CD8-positive, alpha-beta memory T cell (primary cell): Measurements from ENCODE around the gene HCN4. TPM values are rescaled to one million over a fixed set of nuclear protein-coding genes. Genes with fewer than 3 reads are reported as not detected.

Source experiments
- CTCF ChIA-PET: fragments of 350-600 bp; sonication (Branson Sonifier 250); formaldehyde crosslinking; loops from one replicate; lab custom pipeline; 2021; ENCODE audit warnings: antibody characterized with exemption; lab: Charles Lee
- POLR2A ChIA-PET: fragments of 350-600 bp; sonication (Branson Sonifier 250); formaldehyde crosslinking; loops from one replicate; lab custom pipeline; 2021; ENCODE audit warnings: antibody characterized with exemption; lab: Charles Lee
- DNase-seq, 5 donors: peaks; one replicate each; pipeline versions ENCODE4 v3.0.0 to v3.0.0-alpha.2; 2020 to 2022; ENCODE audit warnings: mixed read lengths in 1 of 5
- H3K27ac ChIP-seq: one replicate; pipeline ENCODE4 v1.7.0; 2013; ENCODE audit warnings: low read depth, mild to moderate bottlenecking, low read length, moderate library complexity
- H3K27me3 ChIP-seq: 2 replicates; pipeline ENCODE4 v1.7.0; 2013; ENCODE audit warnings: low read length, mild to moderate bottlenecking; ENCODE audit not compliant: insufficient read depth, poor library complexity, severe bottlenecking
- H3K36me3 ChIP-seq: 2 replicates; pipeline ENCODE4 v1.7.0; 2013; ENCODE audit warnings: mild to moderate bottlenecking, low read length, moderate library complexity; ENCODE audit not compliant: insufficient read depth
- H3K4me1 ChIP-seq: 2 replicates; pipeline ENCODE4 v1.7.0; 2013; ENCODE audit warnings: mild to moderate bottlenecking, low read length, moderate library complexity; ENCODE audit not compliant: insufficient read depth
- H3K4me3 ChIP-seq: 2 replicates; pipeline ENCODE4 v1.7.0; 2013; ENCODE audit warnings: mild to moderate bottlenecking, low read length
- H3K9me3 ChIP-seq: 2 replicates; pipeline ENCODE4 v1.7.0; 2013; ENCODE audit warnings: mild to moderate bottlenecking, low read length
- H3K27ac Mint-ChIP-seq, 8 donors: one replicate each; pipeline ENCODE4 v1.8.0; 2020 to 2021; ENCODE audit warnings: mixed read lengths in 8 of 8, mild to moderate bottlenecking in 6 of 8, inconsistent platforms in 3 of 8, moderate library complexity in 3 of 8
- H3K27me3 Mint-ChIP-seq, 2 donors: one replicate each; pipeline ENCODE4 v1.8.0; 2020 to 2021; ENCODE audit warnings: mixed read lengths in 2 of 2, mild to moderate bottlenecking in 1 of 2, moderate library complexity in 1 of 2
- H3K36me3 Mint-ChIP-seq, 3 donors: one replicate each; pipeline ENCODE4 v1.8.0; 2020 to 2021; ENCODE audit warnings: mixed read lengths in 3 of 3, inconsistent platforms in 1 of 3, mild to moderate bottlenecking in 1 of 3
- H3K4me1 Mint-ChIP-seq, 3 donors: one replicate each; pipeline ENCODE4 v1.8.0; 2020 to 2021; ENCODE audit warnings: mixed read lengths in 3 of 3, inconsistent platforms in 1 of 3, mild to moderate bottlenecking in 1 of 3
- H3K4me3 Mint-ChIP-seq, 7 donors: one replicate each; pipeline ENCODE4 v1.8.0; 2020 to 2021; ENCODE audit warnings: mixed read lengths in 7 of 7, mild to moderate bottlenecking in 6 of 7, moderate library complexity in 4 of 7, inconsistent platforms in 2 of 7
- H3K9me3 Mint-ChIP-seq, 5 donors: one replicate each; pipeline ENCODE4 v1.8.0; 2020 to 2022; ENCODE audit warnings: mixed read lengths in 5 of 5, mild to moderate bottlenecking in 3 of 5, moderate library complexity in 2 of 5, inconsistent platforms in 1 of 5
- polyA plus RNA-seq: library from polyadenylated mRNA; unstranded; fragments of 300-500 nt; fragmentation: Illumina TruSeq; gene quantifications from one replicate; pipeline ENCODE4 v1.2.3, GENCODE V29; 2021
- total RNA-seq, 2 experiments: library from RNA; stranded (reverse); gene quantifications; one replicate each; pipeline ENCODE4 v1.2.3, GENCODE V29; 2021

HCN4 gene
- total and polyA plus RNA-seq, 3 experiments from 2014 or later: 0.02 TPM; not detected in 1

- H3K36me3 Mint-ChIP-seq: peaks cover 6 to 32% (median 25%) of the 10 kb centered on the region in 3 donors
- Histone ChIP-seq H3K27me3 (no peaks in the 10 kb centered on the region), H3K27ac (no peak overlapping the region), H3K36me3 (no peaks in the 10 kb centered on the region), H3K9me3 (no peaks in the 10 kb centered on the region), H3K4me3 (no peak overlapping the region), H3K4me1 (no peaks in the 10 kb centered on the region)
- DNase-seq: no peak
- H3K4me3 Mint-ChIP-seq: no peak overlapping the region
- no peak overlapping the region for H3K27ac Mint-ChIP-seq
- H3K9me3 Mint-ChIP-seq: no peaks in the 10 kb centered on the region
- no peaks in the 10 kb centered on the region for H3K4me1 Mint-ChIP-seq
- H3K27me3 Mint-ChIP-seq: no peaks in the 10 kb centered on the region
- ChIA-PET CTCF (interaction anchor here (1.5 to 3.7 kb wide), 2 partner anchors 12 to 18 kb away, joined by 3 to 15 read pairs; no protein-coding TSS in a partner anchor), POLR2A (no interaction called here)
These were observed 82.4 kb downstream of the HCN4 start for GRCh38 chr15:73286311-73286710.

- DNase-seq: no peak
- no peak overlapping the region for H3K4me3 Mint-ChIP-seq
- Histone ChIP-seq H3K4me1 (no peaks in the 10 kb centered on the region), H3K9me3 (no peaks in the 10 kb centered on the region), H3K27ac (no peak overlapping the region), H3K36me3 (no peaks in the 10 kb centered on the region), H3K27me3 (no peaks in the 10 kb centered on the region), H3K4me3 (no peak overlapping the region)
- ChIA-PET POLR2A (no interaction called here), CTCF (no interaction called here)
- H3K9me3 Mint-ChIP-seq: no peaks in the 10 kb centered on the region
- H3K36me3 Mint-ChIP-seq: peaks cover 5 to 32% (median 22%) of the 10 kb centered on the region in 3 donors
- H3K27me3 Mint-ChIP-seq: no peaks in the 10 kb centered on the region
- H3K4me1 Mint-ChIP-seq: no peaks in the 10 kb centered on the region
- no peak overlapping the region for H3K27ac Mint-ChIP-seq
These were observed 84.6 kb downstream of the HCN4 start for GRCh38 chr15:73284090-73284716.

GRCh38 chr15:73283366-73283962 is 85.3 kb downstream of the HCN4 start:
- POLR2A ChIA-PET: no interaction called here
- H3K27ac ChIP-seq: no peak overlapping the region
- H3K4me1 Mint-ChIP-seq: no peaks in the 10 kb centered on the region

GRCh38 chr15:73282567-73283365 is 86.0 kb downstream of the HCN4 start:
- Histone ChIP-seq H3K36me3 (no peaks in the 10 kb centered on the region), H3K9me3 (no peaks in the 10 kb centered on the region), H3K27ac (no peak overlapping the region), H3K27me3 (no peaks in the 10 kb centered on the region), H3K4me3 (no peak overlapping the region), H3K4me1 (no peaks in the 10 kb centered on the region)
- ChIA-PET CTCF (interaction anchor here (0.7 kb wide), 1 partner anchor 9 kb away, joined by 3 read pairs; no protein-coding TSS in a partner anchor), POLR2A (no interaction called here)
- no peak overlapping the region for H3K4me3 Mint-ChIP-seq
- H3K4me1 Mint-ChIP-seq: no peaks in the 10 kb centered on the region
- no peak for DNase-seq
- H3K9me3 Mint-ChIP-seq: no peaks in the 10 kb centered on the region
- H3K36me3 Mint-ChIP-seq: peaks cover 0 to 24% (median 10%) of the 10 kb centered on the region in 3 donors
- H3K27ac Mint-ChIP-seq: no peak overlapping the region
- H3K27me3 Mint-ChIP-seq: no peaks in the 10 kb centered on the region

More at GRCh38 chr15:73283366-73283962, 85.3 kb downstream of the HCN4 start:
- Mint-ChIP-seq H3K36me3 (peaks cover 0 to 29% (median 17%) of the 10 kb centered on the region in 3 donors), H3K9me3 (no peaks in the 10 kb centered on the region), H3K4me3 (no peak overlapping the region), H3K27me3 (no peaks in the 10 kb centered on the region), H3K27ac (no peak overlapping the region)
- Histone ChIP-seq H3K36me3 (no peaks in the 10 kb centered on the region), H3K4me1 (no peaks in the 10 kb centered on the region), H3K9me3 (no peaks in the 10 kb centered on the region), H3K4me3 (no peak overlapping the region), H3K27me3 (no peaks in the 10 kb centered on the region)
- CTCF ChIA-PET: no interaction called here
- DNase-seq: no peak

GRCh38 chr15:73275862-73276261 is 92.9 kb downstream of the HCN4 start:
- POLR2A ChIA-PET: no interaction called here
- Mint-ChIP-seq H3K36me3 (peaks cover 0 to 7% (median 3%) of the 10 kb centered on the region in 3 donors), H3K4me3 (no peak overlapping the region), H3K27ac (no peak overlapping the region), H3K4me1 (peaks cover 0 to 3% (median 2%) of the 10 kb centered on the region in 3 donors), H3K27me3 (no peaks in the 10 kb centered on the region), H3K9me3 (no peaks in the 10 kb centered on the region)
- H3K4me1 ChIP-seq: no peaks in the 10 kb centered on the region
- H3K4me3 ChIP-seq: no peak overlapping the region
- no peak overlapping the region for H3K27ac ChIP-seq
- no peak for DNase-seq
- no peaks in the 10 kb centered on the region for H3K9me3 ChIP-seq
- H3K27me3 ChIP-seq: no peaks in the 10 kb centered on the region
- H3K36me3 ChIP-seq: no peaks in the 10 kb centered on the region
- CTCF ChIA-PET: interaction anchor here (1.0 to 2.2 kb wide), 2 partner anchors 10 to 491 kb away, joined by 3 to 9 read pairs; no protein-coding TSS in a partner anchor

- peaks cover 0 to 3% (median 2%) of the 10 kb centered on the region in 3 donors for H3K4me1 Mint-ChIP-seq
- peaks cover 0 to 11% (median 8%) of the 10 kb centered on the region in 3 donors for H3K36me3 Mint-ChIP-seq
- CTCF ChIA-PET: interaction anchor here (1.0 to 2.0 kb wide), 5 partner anchors 9 to 35 kb away, joined by 3 to 15 read pairs (median 6); no protein-coding TSS in a partner anchor
- H3K9me3 Mint-ChIP-seq: no peaks in the 10 kb centered on the region
- peak in 4 of 5 donors; percentile 17 to 56 (median 22) for DNase-seq
- H3K36me3 ChIP-seq: no peaks in the 10 kb centered on the region
- H3K27me3 ChIP-seq: no peaks in the 10 kb centered on the region
- H3K27ac Mint-ChIP-seq: peak overlapping the region in 1 of 8 donors; percentile 58
- no peak overlapping the region for H3K27ac ChIP-seq
- H3K4me3 ChIP-seq: no peak overlapping the region
- H3K27me3 Mint-ChIP-seq: no peaks in the 10 kb centered on the region
- no peaks in the 10 kb centered on the region for H3K9me3 ChIP-seq
- no peaks in the 10 kb centered on the region for H3K4me1 ChIP-seq
- POLR2A ChIA-PET: no interaction called here
- peak overlapping the region in 2 of 7 donors; percentile 20 to 22 for H3K4me3 Mint-ChIP-seq
These were observed 95.4 kb downstream of the HCN4 start for GRCh38 chr15:73273181-73274002.

- Histone ChIP-seq H3K27ac (no peak overlapping the region), H3K4me1 (no peaks in the 10 kb centered on the region), H3K9me3 (no peaks in the 10 kb centered on the region), H3K27me3 (no peaks in the 10 kb centered on the region), H3K4me3 (no peak overlapping the region), H3K36me3 (no peaks in the 10 kb centered on the region)
- H3K27me3 Mint-ChIP-seq: no peaks in the 10 kb centered on the region
- no peak for DNase-seq
- peaks cover 0 to 3% (median 2%) of the 10 kb centered on the region in 3 donors for H3K4me1 Mint-ChIP-seq
- POLR2A ChIA-PET: no interaction called here
- H3K4me3 Mint-ChIP-seq: no peak overlapping the region
- peaks cover 0 to 10% (median 8%) of the 10 kb centered on the region in 3 donors for H3K36me3 Mint-ChIP-seq
- no peak overlapping the region for H3K27ac Mint-ChIP-seq
- CTCF ChIA-PET: no interaction called here
- no peaks in the 10 kb centered on the region for H3K9me3 Mint-ChIP-seq
These were observed 98.2 kb downstream of the HCN4 start for GRCh38 chr15:73270366-73271097.
